GM18520 (cell line): ENCODE measurements around the gene LARGE1.

Experiments used
- ATAC-seq: cut with Tn5 transposase; IDR thresholded peaks from one replicate; pipeline ENCODE4 v1.9.1; 2021; ENCODE audit not compliant: unreplicated experiment

Gene LARGE1

GRCh38 chr22:33275073-33275443, 645.2 kb downstream of the LARGE1 start:
- no peak for ATAC-seq

GRCh38 chr22:33274214-33275072, 645.8 kb downstream of the LARGE1 start:
- no peak for ATAC-seq

GRCh38 chr22:33272871-33273270, 647.4 kb downstream of the LARGE1 start:
- ATAC-seq = no peak

- ATAC-seq = no peak
Observed at GRCh38 chr22:33272180-33272579, 648.1 kb downstream of the LARGE1 start.

- no peak for ATAC-seq
Observed at GRCh38 chr22:33271390-33272161, 648.7 kb downstream of the LARGE1 start.

- ATAC-seq = no peak
Observed at GRCh38 chr22:33270596-33270995, 649.7 kb downstream of the LARGE1 start.

- no peak for ATAC-seq
Observed at GRCh38 chr22:33261699-33262098, 658.6 kb downstream of the LARGE1 start.

GRCh38 chr22:33260498-33260897, 659.8 kb downstream of the LARGE1 start:
- no peak for ATAC-seq

GRCh38 chr22:33255791-33256190, 664.5 kb downstream of the LARGE1 start:
- no peak for ATAC-seq

- no peak for ATAC-seq
Observed at GRCh38 chr22:33248948-33249347, 671.3 kb downstream of the LARGE1 start.

- ATAC-seq = no peak
Observed at GRCh38 chr22:33247758-33248157, 672.5 kb downstream of the LARGE1 start.

- ATAC-seq = no peak
Observed at GRCh38 chr22:33242078-33242477, 678.2 kb downstream of the LARGE1 start.

- no peak for ATAC-seq
Observed at GRCh38 chr22:33240888-33241475, 679.3 kb downstream of the LARGE1 start.

- no peak for ATAC-seq
Observed at GRCh38 chr22:33232071-33232470, 688.2 kb downstream of the LARGE1 start.

- ATAC-seq = no peak
Observed at GRCh38 chr22:33227791-33228190, 692.5 kb downstream of the LARGE1 start.

GRCh38 chr22:33224841-33225240, 695.4 kb downstream of the LARGE1 start:
- ATAC-seq = no peak
